Measurements from ENCODE around the gene SORBS1.

- TF ChIP-seq CTCF (IDR thresholded peaks at IDR 0.05; ENCODE audit: extremely low read depth in 1 of 2, insufficient read depth in 1 of 2, low read depth in 1 of 2, low read length in 2 of 2) (no peak), EZH2 (IDR thresholded peaks at IDR 0.05; ENCODE audit: borderline replicate concordance, low read depth, low read length, severe bottlenecking) (no peak), JUN (IDR thresholded peaks at IDR 0.05; ENCODE audit: borderline replicate concordance, insufficient read depth, insufficient read length, low read depth) (no peak), MAX (IDR thresholded peaks at IDR 0.05; ENCODE audit: insufficient read depth, insufficient read length) (no peak), POLR2AphosphoS5 (IDR thresholded peaks at IDR 0.05; ENCODE audit: insufficient read depth, low read depth, low read length) (no peak), MYC (IDR thresholded peaks at IDR 0.05; ENCODE audit: low read depth, low read length) (no peak), POLR2A (IDR thresholded peaks at IDR 0.05; ENCODE audit: low read depth, low read length) (no peak), FOS (IDR thresholded peaks at IDR 0.05; ENCODE audit: borderline replicate concordance, insufficient read depth, low read length) (no peak)
Observed at GRCh38 chr10:95287281-95287680, 273.9 kb downstream of the SORBS1 start.

Measured in endothelial cell of umbilical vein (primary cell).